Activated CD8-positive, alpha-beta T cell treated with anti-CD3 and anti-CD28 coated beads, Interleukin-2, amount 10 ng/mL, durations not matched to agents 7 days and 5 days (primary cell): Measurements from ENCODE around the gene TTLL4. TPM values are rescaled to one million over a fixed set of nuclear protein-coding genes. Genes with fewer than 3 reads are reported as not detected.
"Not testable (repeated sequence)": the region's sequence is repeated elsewhere in the genome, so short reads cannot be mapped to it uniquely, and the experiment has no call there.

Source experiments
- ATAC-seq: fragments of 150-1000 bp; cut with Tn5 transposase; one replicate; pipeline ENCODE4 v1.10.0; 2021; ENCODE audit warnings: moderate library complexity
- CTCF ChIA-PET: fragments of 350-600 bp; sonication (Branson Sonifier 250); formaldehyde crosslinking; loops from one replicate; lab custom pipeline; 2021; ENCODE audit warnings: antibody characterized with exemption; lab: Charles Lee
- POLR2A ChIA-PET: fragments of 350-600 bp; sonication (Branson Sonifier 250); formaldehyde crosslinking; loops from one replicate; lab custom pipeline; 2021; ENCODE audit warnings: antibody characterized with exemption; lab: Charles Lee
- DNase-seq: peaks from one replicate; pipeline ENCODE4 v3.0.0-alpha.2; 2020
- H3K27ac Mint-ChIP-seq: one replicate; pipeline ENCODE4 v1.8.0; 2021; ENCODE audit warnings: mild to moderate bottlenecking, mixed read lengths
- H3K27me3 Mint-ChIP-seq: one replicate; pipeline ENCODE4 v1.8.0; 2021; ENCODE audit warnings: low read depth, mixed read lengths
- H3K36me3 Mint-ChIP-seq: one replicate; pipeline ENCODE4 v1.8.0; 2021; ENCODE audit warnings: low read depth, mixed read lengths
- H3K4me1 Mint-ChIP-seq: one replicate; pipeline ENCODE4 v1.8.0; 2021; ENCODE audit warnings: low read depth, mixed read lengths
- H3K4me3 Mint-ChIP-seq: one replicate; pipeline ENCODE4 v1.8.0; 2021; ENCODE audit warnings: mild to moderate bottlenecking, mixed read lengths
- H3K9me3 Mint-ChIP-seq: one replicate; pipeline ENCODE4 v1.8.0; 2022; ENCODE audit warnings: mixed read lengths; ENCODE audit not compliant: insufficient read depth
- total RNA-seq, 2 experiments: library from RNA; stranded (reverse); gene quantifications; one replicate each; pipeline ENCODE4 v1.2.3, GENCODE V29; 2021

The TTLL4 gene
- total RNA-seq, result 10 to 100 TPM; 25.8 to 27.7 TPM

GRCh38 chr2:218710687-218711549 lies at the start of gene TTLL4:
TSS of gene TTLL4 (plus strand) at chr2:218710835. CDS start at chr2:218737677, 26,842 bp downstream.
- peak; percentile 99 for ATAC-seq
- H3K4me1 Mint-ChIP-seq, result peaks cover 38% of the 10 kb centered on the region
- ChIA-PET POLR2A (interaction anchor here (1.2 kb wide), 2 partner anchors 9 to 35 kb away, joined by 3 read pairs; no protein-coding TSS in a partner anchor), CTCF (interaction anchor here (0.6 to 3.5 kb wide), 25 partner anchors 9 to 584 kb away, joined by 3 to 32 read pairs (median 4); partner anchors contain the start of genes BCS1L, RNF25, STK36 and USP37)
- peak within 1 kb of the TSS; percentile 76 for H3K27ac Mint-ChIP-seq
- peak within 1 kb of the TSS; percentile 96 for H3K4me3 Mint-ChIP-seq
- H3K27me3 Mint-ChIP-seq, result peaks cover 2% of the 10 kb centered on the region
- H3K9me3 Mint-ChIP-seq, result no peaks in the 10 kb centered on the region
- DNase-seq, result peak; percentile 99
- H3K36me3 Mint-ChIP-seq, result peaks cover 2% of the 10 kb centered on the region

GRCh38 chr2:218662377-218662776 lies 48.3 kb upstream of the TTLL4 start:
- CTCF ChIA-PET, result interaction anchor here (1.4 to 5.3 kb wide), 2 partner anchors 9 to 16 kb away, joined by 3 to 51 read pairs; partner anchors contain the start of genes RNF25 and STK36

GRCh38 chr2:218662827-218663226 lies 47.8 kb upstream of the TTLL4 start:
- Mint-ChIP-seq H3K4me1 (peaks cover 21% of the 10 kb centered on the region), H3K4me3 (no peak overlapping the region), H3K9me3 (no peaks in the 10 kb centered on the region), H3K27ac (no peak overlapping the region), H3K27me3 (no peaks in the 10 kb centered on the region), H3K36me3 (peaks cover 48% of the 10 kb centered on the region)
- CTCF ChIA-PET, result interaction anchor here (1.4 kb wide), 1 partner anchor 17 kb away, joined by 3 read pairs; no protein-coding TSS in a partner anchor
- no peak for ATAC-seq
- POLR2A ChIA-PET, result no interaction called here
- DNase-seq, result no peak

More at GRCh38 chr2:218662377-218662776, 48.3 kb upstream of the TTLL4 start:
- Mint-ChIP-seq H3K36me3 (peaks cover 48% of the 10 kb centered on the region), H3K4me3 (no peak overlapping the region), H3K27ac (no peak overlapping the region), H3K4me1 (peaks cover 25% of the 10 kb centered on the region), H3K9me3 (no peaks in the 10 kb centered on the region), H3K27me3 (no peaks in the 10 kb centered on the region)
- POLR2A ChIA-PET, result no interaction called here
- DNase-seq (no peak), ATAC-seq (no peak)

- no peak for ATAC-seq
- CTCF ChIA-PET, result no interaction called here
These were observed 46.7 kb upstream of the TTLL4 start for GRCh38 chr2:218663901-218664300.

GRCh38 chr2:218664653-218665052 lies 46.0 kb upstream of the TTLL4 start:
- H3K4me1 Mint-ChIP-seq, result peaks cover 11% of the 10 kb centered on the region
- no peak overlapping the region for H3K4me3 Mint-ChIP-seq
- CTCF ChIA-PET, result no interaction called here
- peaks cover 47% of the 10 kb centered on the region for H3K36me3 Mint-ChIP-seq
- DNase-seq (no peak), ATAC-seq (no peak)
- no peak overlapping the region for H3K27ac Mint-ChIP-seq
- no peaks in the 10 kb centered on the region for H3K27me3 Mint-ChIP-seq
- no peaks in the 10 kb centered on the region for H3K9me3 Mint-ChIP-seq
- POLR2A ChIA-PET, result no interaction called here

More at GRCh38 chr2:218663901-218664300, 46.7 kb upstream of the TTLL4 start:
- Mint-ChIP-seq H3K36me3 (peaks cover 47% of the 10 kb centered on the region), H3K9me3 (no peaks in the 10 kb centered on the region), H3K27ac (no peak overlapping the region), H3K4me1 (peaks cover 14% of the 10 kb centered on the region), H3K27me3 (no peaks in the 10 kb centered on the region), H3K4me3 (no peak overlapping the region)
- no peak for DNase-seq
- POLR2A ChIA-PET, result no interaction called here

- H3K27me3 Mint-ChIP-seq, result no peaks in the 10 kb centered on the region
- CTCF ChIA-PET, result interaction anchor here (1.0 to 5.9 kb wide), 8 partner anchors 12 to 414 kb away, joined by 3 to 51 read pairs (median 8); partner anchors contain the start of genes BCS1L, TTLL4 and ZNF142
- DNase-seq, result no peak
- H3K4me3 Mint-ChIP-seq, result peak overlapping the region; percentile 88
- H3K36me3 Mint-ChIP-seq, result peaks cover 11% of the 10 kb centered on the region
- no peak for ATAC-seq
- H3K4me1 Mint-ChIP-seq, result peaks cover 26% of the 10 kb centered on the region
- POLR2A ChIA-PET, result interaction anchor here (0.9 to 4.0 kb wide), 4 partner anchors 11 to 404 kb away, joined by 3 to 39 read pairs (median 3); partner anchors contain the start of genes BCS1L and ZNF142
- peak overlapping the region; percentile 93 for H3K27ac Mint-ChIP-seq
- no peaks in the 10 kb centered on the region for H3K9me3 Mint-ChIP-seq
These were observed 39.5 kb upstream of the TTLL4 start for GRCh38 chr2:218671097-218671653.

- H3K4me1 Mint-ChIP-seq, result peaks cover 26% of the 10 kb centered on the region
- no peaks in the 10 kb centered on the region for H3K9me3 Mint-ChIP-seq
- H3K36me3 Mint-ChIP-seq, result peaks cover 9% of the 10 kb centered on the region
- H3K27ac Mint-ChIP-seq, result peak within 1 kb of the TSS; percentile 93
- ChIA-PET CTCF (interaction anchor here (0.6 to 5.9 kb wide), 9 partner anchors 12 to 415 kb away, joined by 3 to 51 read pairs (median 5); partner anchors contain the start of genes BCS1L, TTLL4 and ZNF142), POLR2A (interaction anchor here (0.5 to 4.0 kb wide), 8 partner anchors 12 to 405 kb away, joined by 3 to 39 read pairs (median 3); partner anchors contain the start of genes BCS1L and ZNF142)
- DNase-seq, result peak; percentile 89
- peak within 1 kb of the TSS; percentile 88 for H3K4me3 Mint-ChIP-seq
- H3K27me3 Mint-ChIP-seq, result no peaks in the 10 kb centered on the region
- peak; percentile 92 for ATAC-seq
These were observed 38.7 kb upstream of the TTLL4 start, which contains the start of the genes RNF25 and STK36 for GRCh38 chr2:218671654-218672566. TSS of gene RNF25 (minus strand) at chr2:218672002. CDS start at chr2:218671970, 32 bp downstream. TSS of gene STK36 (plus strand) at chr2:218672086. CDS start at chr2:218672830, 744 bp downstream.

GRCh38 chr2:218679119-218679518 lies 31.5 kb upstream of the TTLL4 start:
- no peaks in the 10 kb centered on the region for H3K9me3 Mint-ChIP-seq
- no peak for ATAC-seq
- CTCF ChIA-PET, result interaction anchor here (3.0 kb wide), 1 partner anchor 8 kb away, joined by 13 read pairs; no protein-coding TSS in a partner anchor
- no peak overlapping the region for H3K27ac Mint-ChIP-seq
- no peak for DNase-seq
- no peak overlapping the region for H3K4me3 Mint-ChIP-seq
- POLR2A ChIA-PET, result no interaction called here
- H3K27me3 Mint-ChIP-seq, result no peaks in the 10 kb centered on the region
- H3K4me1 Mint-ChIP-seq, result no peaks in the 10 kb centered on the region
- H3K36me3 Mint-ChIP-seq, result no peaks in the 10 kb centered on the region

- DNase-seq (no peak), ATAC-seq (no peak)
- Mint-ChIP-seq H3K9me3 (no peaks in the 10 kb centered on the region), H3K27ac (no peak overlapping the region), H3K4me1 (no peaks in the 10 kb centered on the region), H3K27me3 (no peaks in the 10 kb centered on the region), H3K4me3 (no peak overlapping the region), H3K36me3 (peaks cover 2% of the 10 kb centered on the region)
- ChIA-PET POLR2A (no interaction called here), CTCF (no interaction called here)
These were observed 30.6 kb upstream of the TTLL4 start for GRCh38 chr2:218680061-218680460.

GRCh38 chr2:218687400-218688060 lies 23.1 kb upstream of the TTLL4 start:
- H3K9me3 Mint-ChIP-seq, H3K27ac Mint-ChIP-seq, H3K27me3 Mint-ChIP-seq, H3K4me1 Mint-ChIP-seq, H3K36me3 Mint-ChIP-seq, H3K4me3 Mint-ChIP-seq: not testable (repeated sequence)
- ChIA-PET CTCF (interaction anchor here (0.6 to 2.7 kb wide), 19 partner anchors 10 to 808 kb away, joined by 3 to 24 read pairs (median 4); partner anchors contain the start of genes BCS1L, PLCD4, RNF25 and STK36), POLR2A (interaction anchor here (0.7 to 1.2 kb wide), 2 partner anchors 35 to 412 kb away, joined by 3 to 4 read pairs; no protein-coding TSS in a partner anchor)
- DNase-seq (peak; percentile 51), ATAC-seq (peak; percentile 88)
